GM18861 (cell line): ENCODE measurements around the gene DUSP7.
"Not testable (repeated sequence)": the region's sequence is repeated elsewhere in the genome, so short reads cannot be mapped to it uniquely, and the experiment has no call there.

ENCODE experiments used
- ATAC-seq: cut with Tn5 transposase; IDR thresholded peaks from one replicate; pipeline ENCODE4 v1.9.1; 2021; ENCODE audit not compliant: unreplicated experiment

DUSP7 gene

DNA sequence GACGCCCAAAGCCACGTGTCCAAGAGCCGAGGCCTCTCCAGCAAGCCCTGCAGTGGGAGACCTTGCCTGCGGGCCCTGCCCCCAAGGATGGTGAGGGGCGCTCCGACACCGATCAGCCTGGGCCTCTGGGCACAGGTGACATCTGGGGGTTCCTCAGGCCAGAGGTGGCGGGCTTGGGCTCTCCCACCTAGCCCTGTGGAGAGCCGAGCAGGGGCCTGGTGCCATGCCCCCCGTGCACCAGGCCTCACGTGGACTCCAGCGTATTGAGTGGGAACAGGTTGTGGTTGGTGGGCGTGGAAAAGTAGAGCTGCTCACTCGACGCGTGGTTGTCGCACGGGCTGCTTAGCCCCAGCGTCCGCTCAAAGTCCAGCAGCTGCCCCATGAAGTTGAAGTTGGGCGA lies 5.8 kb downstream of the DUSP7 start:
- ATAC-seq = no peak

DNA sequence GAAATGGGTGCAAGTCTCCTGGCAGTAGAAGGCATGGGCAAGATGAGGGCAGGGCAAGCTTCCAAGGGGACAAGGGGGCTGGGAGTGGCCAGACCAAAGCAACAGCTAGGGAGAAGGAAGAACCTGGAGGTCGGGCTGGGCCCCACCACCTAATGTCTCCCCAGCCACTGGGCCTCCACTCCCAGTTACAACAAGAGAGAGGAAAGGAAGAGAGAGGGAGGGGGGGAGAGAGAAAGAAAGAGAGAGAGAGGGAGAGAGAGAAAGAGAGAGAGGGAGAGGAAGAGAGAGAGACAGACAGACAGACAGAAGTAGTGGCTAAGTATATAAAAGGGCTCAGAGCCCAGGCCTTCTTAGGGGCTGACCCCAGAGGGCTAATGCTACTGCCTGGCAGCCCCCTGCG lies 6.9 kb downstream of the DUSP7 start:
- ATAC-seq = no peak

DNA sequence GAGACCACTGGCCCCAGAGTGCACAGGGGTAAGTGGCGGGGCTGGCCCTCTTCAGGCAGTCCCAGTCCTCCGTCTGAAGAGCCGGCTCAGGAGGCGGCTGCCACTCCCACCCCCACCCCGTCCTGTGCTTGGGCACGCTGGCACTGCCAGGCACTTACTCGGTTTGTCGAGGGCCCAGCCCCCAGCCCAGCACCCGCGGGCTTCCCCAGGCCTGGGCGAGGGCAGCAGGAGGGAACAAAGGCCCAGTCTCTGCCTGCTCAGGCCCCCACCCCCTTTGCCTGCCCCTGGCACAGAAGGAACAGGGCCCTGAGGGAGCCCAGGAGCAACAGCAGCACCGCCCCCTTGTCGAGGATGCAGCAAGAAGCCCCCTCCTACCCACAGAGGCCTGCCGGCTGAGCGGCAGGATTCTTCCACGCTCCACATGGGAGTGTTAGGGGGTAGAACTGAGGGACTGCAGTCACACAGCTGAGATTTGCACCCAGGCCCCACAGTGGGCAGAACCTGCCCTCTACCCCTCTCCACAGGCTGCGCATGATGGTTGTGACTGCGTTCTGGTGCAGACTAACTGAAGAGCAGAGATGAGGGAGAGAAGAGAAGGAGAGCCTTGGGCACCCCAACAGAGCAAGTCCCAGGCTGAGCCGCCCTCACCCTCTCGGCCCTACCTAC lies 8.9 kb downstream of the DUSP7 start:
- no peak for ATAC-seq

DNA sequence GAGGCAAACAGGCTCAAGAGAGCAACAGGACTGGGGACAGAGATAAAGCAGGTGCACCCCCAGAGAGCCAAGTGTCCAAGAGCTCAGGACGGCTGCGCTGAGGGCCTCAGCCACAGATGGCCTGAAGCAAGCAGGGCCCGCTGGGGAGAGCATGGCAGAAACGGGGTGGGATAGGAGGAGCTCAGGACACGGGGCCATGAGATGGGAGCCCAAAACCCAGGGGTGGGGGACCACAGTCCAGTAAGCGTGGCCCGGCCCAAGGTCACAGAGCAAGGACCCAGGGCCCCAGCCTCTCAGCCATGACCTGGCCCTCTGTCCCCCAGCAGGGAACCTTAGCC lies 9.5 kb downstream of the DUSP7 start:
- no peak for ATAC-seq

DNA sequence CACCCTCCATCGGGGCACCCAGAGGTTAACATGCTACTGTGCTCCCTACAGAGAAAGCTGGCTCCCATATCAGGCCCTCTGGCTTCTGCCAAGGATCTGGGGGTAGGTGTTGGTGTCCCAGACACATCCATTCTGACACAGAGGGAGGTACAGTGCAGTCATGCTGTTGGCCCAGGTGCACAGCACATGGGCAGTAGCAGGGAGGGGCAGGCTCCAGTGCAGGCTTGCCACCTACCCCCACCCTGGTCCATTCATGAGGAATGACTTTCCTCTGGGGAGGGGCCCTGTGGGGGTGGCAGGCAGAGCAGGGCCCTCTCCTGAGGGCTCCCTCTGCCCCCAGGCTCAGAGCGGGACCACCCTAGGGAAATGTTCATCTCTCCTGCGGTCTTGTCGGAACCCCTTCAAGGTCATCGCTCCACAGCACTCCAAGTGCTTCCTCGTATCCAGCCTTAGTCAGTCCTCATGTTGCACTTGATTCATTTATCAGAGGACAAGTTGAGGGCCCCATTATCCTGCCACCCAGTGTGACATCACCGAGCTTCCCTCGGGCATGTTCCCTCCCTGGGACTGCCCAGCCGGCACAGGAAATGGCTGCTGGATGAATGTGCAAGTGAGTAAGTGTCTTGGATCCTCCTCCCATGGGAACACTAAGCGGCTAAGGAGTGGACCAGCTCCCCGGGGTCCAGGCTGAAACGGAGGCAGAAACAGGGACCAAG lies 10.0 kb downstream of the DUSP7 start:
- no peak for ATAC-seq

DNA sequence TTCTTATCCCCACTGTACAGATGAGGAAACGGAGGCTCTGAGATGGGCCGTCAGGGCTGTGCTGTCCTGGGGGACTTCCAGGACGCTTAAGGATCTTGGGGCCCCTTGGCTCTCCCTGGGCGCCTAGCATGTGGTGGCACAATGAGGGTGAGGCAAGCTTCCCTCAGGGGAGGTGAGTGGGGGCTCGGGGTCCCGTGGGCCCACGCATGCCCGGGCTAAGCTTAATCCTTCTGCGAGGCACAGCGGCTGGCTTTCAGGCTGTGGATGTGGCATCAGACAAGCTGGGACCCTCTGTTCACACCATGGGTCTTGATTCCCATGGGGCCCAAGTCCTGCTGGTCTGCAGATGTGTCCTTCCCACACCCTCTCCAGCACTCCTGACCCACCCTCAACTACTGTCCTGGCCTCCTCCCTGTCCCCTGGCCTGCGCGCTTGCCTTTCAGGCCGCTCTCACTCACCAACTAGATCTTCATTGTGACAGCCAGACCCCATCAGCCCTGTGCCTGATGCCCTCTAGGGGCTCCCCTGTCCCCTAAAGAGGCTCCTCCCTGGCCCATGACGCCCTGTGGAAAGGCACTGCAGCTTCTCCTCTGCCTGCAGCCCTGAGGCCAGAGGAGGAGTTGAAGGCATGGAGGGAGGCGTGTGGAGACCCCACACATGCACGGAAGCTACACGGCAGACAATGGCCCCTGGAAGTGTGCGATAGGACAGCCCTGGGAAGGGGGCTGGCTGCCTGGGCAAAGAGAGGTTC lies 11.3 kb downstream of the DUSP7 start:
- ATAC-seq = no peak

DNA sequence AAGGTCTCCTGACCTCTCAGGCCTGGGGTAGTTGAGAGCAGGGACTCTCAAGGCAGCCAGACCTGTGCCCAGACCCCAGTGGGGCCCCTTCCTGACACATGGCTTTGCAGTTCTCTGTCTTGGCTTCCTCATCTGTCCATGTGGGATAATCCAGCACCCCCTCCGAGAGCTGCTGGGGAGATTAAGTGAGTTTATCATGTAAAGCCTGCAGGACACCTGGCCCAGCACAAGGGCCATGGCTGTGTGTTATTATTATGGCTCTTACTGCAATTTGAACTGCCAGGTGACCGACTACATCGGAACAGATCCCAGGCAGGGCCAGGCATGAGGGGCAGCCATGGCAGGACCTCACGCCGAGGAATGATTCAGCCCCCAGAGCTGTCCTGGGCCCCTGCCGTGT lies 12.6 kb downstream of the DUSP7 start:
- no peak for ATAC-seq

DNA sequence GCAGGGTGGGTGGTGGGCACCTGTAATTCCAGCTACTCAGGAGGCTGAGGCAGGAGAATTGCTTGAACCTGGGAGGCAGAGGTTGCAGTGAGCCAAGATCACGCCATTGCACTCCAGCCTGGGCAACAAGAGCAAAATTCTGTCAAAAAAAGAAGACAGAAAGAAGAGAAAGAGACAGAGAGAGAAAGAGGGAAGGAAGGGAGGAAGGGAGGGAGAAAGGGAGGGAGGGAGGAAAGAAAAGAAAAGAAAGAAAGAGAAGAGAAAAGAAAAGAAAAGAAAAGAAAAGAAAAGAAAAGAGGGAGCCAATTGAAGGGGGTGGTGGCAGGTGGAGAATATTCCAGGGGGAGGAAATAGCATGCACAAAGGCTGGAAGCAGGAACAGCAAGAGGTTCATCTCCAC lies 13.3 kb downstream of the DUSP7 start:
- ATAC-seq = not testable (repeated sequence)

DNA sequence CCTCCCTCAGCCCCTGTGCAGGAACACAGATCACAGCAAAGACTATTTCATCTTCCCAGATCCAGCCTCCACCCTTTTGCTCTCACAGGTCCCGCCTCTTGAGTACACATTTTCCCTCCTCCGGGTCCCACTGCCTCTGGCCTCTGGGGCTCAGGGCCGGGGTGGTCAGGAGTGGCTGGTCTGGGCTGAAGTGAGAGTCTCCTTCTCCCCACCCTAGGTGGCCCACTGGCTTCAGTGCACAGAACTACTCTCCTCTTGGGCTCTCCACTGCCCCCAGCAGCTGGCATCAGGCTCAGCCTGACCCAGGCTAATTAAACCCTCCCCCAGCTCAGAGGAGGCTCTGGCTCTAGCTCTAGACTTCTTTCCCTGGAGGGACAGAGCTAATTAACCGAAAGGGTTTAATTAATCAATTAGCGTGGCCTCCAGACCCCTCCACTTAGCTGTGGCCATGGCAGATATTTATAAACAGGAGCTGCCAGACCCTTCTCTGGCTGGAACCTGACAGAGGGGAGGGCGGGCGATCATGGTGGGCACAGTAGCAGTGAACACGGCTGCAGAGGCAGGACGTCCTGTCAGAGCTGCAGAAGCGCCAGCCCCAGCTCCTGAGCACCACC lies 15.1 kb downstream of the DUSP7 start:
- no peak for ATAC-seq

DNA sequence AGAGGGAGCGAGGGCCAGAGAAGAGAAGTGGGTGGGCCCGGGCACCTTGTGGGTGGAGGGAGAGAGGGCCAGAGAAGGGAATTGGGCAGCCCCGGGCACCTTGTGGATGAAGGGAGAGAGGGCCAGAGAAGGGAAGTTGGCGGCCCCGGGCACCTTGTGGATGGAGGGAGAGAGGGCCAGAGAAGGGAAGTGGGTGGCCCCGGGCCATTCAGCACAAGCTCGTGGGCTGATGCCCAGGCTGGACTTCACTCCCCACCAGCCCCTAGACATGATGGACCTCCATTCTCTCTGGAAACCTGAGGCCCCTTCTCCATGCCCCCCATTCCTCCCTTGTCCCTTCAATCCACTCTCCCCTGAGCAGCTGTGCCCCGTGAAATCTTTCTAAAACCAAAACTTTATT lies 15.8 kb downstream of the DUSP7 start:
- ATAC-seq = no peak

DNA sequence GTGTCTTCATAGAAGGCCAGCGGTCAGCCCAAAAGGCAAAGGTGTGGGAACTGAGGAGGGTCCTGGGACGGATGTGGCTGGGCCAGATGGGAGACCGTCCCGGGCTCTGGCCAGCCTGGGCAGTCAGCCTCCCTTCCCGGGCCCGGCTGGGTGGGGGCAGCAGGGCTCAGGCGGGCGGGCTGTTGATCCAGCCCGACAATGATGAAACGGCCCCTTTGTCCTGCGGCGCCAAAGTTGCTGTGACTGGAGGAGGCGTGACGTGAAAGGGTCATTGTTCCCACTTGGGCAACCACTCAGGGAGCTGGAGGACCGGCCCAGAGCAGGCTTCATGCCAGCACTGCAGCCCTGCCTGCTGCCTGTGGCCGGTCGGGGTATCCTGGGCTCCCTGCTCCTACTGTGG lies 16.5 kb downstream of the DUSP7 start:
- no peak for ATAC-seq

DNA sequence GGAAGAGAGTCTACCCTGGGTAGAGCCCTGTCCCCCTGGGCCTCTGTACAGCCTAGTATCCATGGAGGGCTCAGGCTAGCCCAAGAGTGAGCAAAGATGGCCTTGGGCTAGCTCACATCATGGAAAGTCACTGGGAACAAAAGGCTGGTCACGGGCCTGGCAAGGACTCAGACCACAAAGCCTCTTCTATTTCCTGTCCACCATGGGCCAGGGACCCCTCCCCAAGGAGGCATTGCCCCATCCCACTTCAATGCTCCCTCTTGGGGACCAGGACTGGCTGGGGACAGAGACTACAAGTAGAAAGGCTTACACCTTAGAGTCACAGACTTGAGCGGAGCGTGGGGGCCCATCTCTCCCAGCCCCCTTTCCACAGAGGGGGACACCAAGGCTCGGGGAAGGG lies 16.9 kb downstream of the DUSP7 start:
- no peak for ATAC-seq

DNA sequence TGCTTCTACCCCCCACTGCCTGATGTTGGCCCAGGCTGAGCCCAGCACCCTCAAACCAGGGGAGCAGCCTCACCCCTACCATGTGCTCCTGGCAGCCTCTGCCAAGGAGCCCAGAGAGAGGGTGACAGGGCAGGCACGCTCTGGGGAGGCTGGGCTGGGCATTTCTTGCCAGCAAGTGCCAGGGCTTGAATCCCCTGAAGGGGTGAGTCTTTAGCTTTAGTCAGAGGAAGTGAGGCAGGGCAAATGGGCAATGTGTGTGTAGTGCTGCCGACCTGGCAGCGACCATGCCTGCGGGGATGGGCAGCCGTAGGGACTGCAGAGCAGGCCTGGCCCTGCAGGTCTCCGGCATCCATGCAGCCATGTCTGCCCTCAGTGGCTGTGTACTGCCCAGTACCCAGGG lies 18.1 kb downstream of the DUSP7 start:
- ATAC-seq = no peak

DNA sequence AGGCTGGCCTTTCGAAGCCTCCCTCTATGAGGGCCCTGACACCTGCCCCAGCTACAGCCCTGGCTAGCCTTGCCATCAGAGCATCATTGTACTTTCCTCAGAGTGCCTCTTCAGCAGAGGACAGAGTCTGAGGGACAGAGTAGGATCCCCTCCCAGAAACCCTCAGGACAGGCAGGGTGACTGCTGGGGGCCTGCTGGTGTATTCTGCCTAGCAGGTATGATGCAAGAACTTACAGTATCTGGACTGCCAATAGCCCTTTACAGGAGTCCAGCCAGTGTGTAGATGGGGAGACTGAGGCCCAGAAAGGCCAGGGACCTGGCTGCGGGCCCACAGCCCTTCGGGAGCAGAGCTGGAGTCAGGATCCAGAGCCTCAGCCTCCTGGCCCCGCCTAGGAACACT lies 19.1 kb downstream of the DUSP7 start:
- no peak for ATAC-seq

DNA sequence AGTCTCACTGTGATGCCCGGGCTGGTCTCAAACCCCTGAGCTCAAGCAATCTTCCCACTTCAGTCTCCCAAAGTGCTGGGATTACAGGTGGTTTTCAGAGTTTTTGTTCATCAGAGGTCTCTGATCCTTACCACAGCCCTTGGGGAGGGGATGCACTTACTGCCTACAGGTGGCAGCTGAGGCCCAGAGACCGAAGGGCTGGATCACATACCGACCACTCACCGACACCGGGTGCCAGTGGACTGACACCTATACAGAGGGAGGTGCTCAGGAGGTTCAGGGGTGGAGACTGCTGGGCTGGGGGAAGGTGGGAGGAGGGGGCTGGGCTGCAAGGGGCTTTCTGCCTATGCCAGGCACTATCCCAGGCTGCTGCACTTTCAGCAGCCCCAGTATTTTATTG lies 19.5 kb downstream of the DUSP7 start:
- ATAC-seq = no peak

DNA sequence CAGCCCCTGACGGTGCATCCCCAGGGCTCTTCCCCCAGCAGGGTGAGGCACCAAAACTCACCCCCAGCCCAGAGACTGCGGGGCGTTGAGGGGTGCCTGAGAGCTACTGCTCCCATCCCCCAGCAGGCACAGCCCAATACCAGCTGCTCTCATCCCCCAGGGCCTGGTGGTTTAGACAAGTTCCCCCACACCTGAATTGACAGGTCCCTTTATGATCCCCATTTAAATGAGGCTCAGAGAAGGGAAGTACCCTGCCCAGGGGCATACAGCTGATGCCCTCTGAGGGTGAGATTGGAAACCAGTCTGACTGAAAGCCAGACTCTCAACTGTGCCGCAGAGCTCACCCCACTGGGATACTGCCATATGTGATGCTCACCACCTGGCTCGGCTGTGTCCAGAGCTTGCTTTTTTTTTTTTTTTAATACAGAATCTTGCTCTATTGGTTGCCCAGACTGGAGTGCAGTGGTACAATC lies 20.1 kb downstream of the DUSP7 start:
- ATAC-seq = peak; percentile 66

DNA sequence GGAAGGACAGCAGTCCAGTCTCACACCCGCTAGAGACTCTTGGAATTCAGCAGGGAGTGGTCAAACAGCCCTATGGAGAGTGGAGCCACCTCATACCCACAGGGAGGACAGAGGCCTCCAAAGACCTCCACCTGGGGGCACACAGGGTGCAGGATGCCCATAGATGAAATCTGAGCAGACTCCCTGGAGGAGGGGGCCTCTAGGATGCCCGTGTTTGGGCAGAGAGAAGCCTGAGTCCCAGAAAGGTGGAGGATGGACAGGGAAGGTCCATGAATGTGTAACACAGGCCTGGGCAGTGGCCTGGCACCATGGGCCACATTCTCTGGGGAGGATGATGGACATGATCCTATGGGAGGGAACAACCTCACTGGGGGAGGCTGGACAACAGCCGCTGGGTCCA lies 21.7 kb downstream of the DUSP7 start:
- no peak for ATAC-seq

DNA sequence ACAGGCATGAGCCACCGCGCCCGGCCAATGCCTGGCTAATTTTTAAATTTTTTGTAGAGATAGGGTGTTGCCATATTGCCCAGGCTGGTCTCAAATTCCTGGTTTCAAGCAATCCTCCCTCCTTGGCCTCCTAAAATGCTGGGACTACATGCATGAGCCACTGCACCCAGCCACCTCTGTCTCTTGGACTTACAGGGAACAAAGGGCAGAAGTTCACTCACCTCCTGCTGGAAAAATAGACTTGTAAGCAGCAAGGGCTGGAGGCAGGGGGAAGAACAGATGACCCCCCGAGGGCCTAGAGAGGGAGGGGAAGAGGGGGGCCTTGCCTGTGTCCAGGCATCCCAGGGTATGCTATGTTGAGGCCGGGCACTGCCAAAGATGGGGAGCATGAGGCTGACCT lies 22.2 kb downstream of the DUSP7 start:
- no peak for ATAC-seq

DNA sequence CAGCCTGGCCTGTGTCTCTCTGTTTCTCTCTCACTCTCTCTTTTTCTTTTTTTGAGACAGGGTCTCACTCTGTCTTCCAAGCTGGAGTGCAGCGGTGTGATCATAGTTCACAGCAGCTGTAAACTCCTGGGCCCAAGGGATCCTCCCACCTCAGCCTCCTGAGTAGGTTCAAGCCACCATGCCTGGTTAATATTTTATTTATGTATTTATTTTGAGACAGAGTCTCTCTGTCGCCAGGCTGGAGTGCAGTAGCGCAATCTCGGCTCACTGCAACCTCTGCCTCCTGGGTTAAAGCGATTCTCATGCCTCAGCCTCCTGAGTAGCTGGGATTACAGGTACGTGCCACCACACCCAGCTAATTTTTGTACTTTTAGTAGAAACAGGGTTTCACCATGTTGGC lies 22.6 kb downstream of the DUSP7 start:
- ATAC-seq = not testable (repeated sequence)

DNA sequence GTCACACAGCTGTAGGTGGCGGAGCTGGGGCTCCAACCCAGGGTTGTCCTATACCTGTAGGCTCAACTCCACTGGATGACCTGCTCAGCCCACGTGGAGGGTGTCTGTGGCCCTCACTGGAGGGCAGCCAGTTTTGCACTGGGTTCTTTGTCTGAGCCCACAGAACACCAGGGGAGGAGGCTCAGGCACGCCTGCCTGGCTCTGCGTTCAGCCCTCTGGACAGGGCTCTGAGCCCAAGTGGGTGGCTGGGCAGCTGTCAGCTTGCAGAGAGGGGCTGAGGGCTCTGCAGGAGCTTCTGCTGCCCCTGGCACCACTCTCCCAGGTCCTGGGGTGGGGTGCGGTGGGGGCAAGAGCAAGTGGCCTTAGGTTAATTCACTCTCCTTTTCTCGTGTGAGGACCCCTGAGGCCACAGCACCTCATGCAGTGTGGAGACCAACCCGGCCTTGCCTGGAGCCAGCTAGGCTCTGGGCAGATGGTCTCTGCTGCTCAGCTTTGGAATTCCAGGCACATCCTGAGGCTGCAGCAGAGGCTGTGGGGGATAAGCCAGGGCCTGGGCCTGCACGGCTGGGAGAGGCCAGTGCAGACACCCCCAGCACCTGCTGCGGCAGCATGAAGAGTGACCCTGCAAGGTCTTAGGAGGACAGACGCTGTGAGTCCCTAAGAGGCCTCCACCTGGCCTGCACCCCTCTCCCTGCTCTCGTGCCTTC lies 23.5 kb downstream of the DUSP7 start:
- ATAC-seq = no peak

DNA sequence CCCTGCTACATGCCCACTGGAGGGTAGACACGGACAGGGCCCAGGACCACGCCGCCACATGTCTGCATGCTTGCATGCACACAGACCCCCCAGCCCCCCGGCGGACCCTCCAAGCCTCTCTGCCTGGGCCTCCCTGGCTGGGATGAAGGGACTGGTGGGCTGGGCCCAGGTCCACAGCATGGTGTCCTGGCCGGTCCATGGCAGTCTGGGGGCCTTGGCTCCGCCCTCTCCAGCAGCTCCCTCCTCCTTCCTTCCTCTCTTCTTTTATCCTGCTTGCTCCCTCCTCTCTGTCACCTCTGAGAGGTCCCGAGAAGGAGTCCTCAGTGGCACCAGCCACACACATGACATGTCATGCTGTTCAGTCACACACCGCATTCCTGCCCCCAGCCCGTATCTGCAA lies 24.5 kb downstream of the DUSP7 start:
- no peak for ATAC-seq
